B cell (primary cell): ENCODE data around the gene BMERB1. TPM values are rescaled to one million over a fixed set of nuclear protein-coding genes. Genes with fewer than 3 reads are reported as not detected.
"Not testable (repeated sequence)": the region's sequence is repeated elsewhere in the genome, so short reads cannot be mapped to it uniquely, and the experiment has no call there.

Experiments used
- ATAC-seq: fragments of 200-7000 bp; cut with Tn5 transposase; one replicate; pipeline ENCODE4 v1.10.0; 2021; ENCODE audit warnings: low read depth, mild to moderate bottlenecking, moderate number of reproducible peaks, moderate library complexity
- CTCF ChIA-PET: fragments of 350-600 bp; sonication (Branson Sonifier 250); formaldehyde crosslinking; loops from one replicate; lab custom pipeline; 2021; ENCODE audit warnings: antibody characterized with exemption, inconsistent platforms; lab: Charles Lee
- POLR2A ChIA-PET: fragments of 350-600 bp; sonication (Branson Sonifier 250); formaldehyde crosslinking; loops from one replicate; lab custom pipeline; 2021; ENCODE audit warnings: antibody characterized with exemption; lab: Charles Lee
- DNase-seq: peaks from one replicate; pipeline ENCODE4 v3.0.0; 2013
- H2AFZ ChIP-seq: 2 replicates; pipeline ENCODE4 v1.6.1; 2012; ENCODE audit warnings: mild to moderate bottlenecking, low read depth, low read length; ENCODE audit not compliant: insufficient read depth, poor library complexity, severe bottlenecking
- H3K27ac ChIP-seq, 2 donors: 1 replicate in 1 of 2; 2 replicates in 1 of 2; pipeline ENCODE4 v1.5.1; 2012 to 2013; ENCODE audit warnings: low read length in 2 of 2, mild to moderate bottlenecking in 2 of 2, moderate library complexity in 1 of 2
- H3K27me3 ChIP-seq, 4 experiments: fragments of 200-600 bp in 1 of 4; sonication (generic) in 1 of 4; replicated peaks in 1 of 4; 1 replicate in 2 of 4; 2 replicates in 2 of 4; pipeline versions ENCODE4 v1.6.1 to v1.7.0; 2013 to 2016; ENCODE audit warnings: low read length in 3 of 4, mild to moderate bottlenecking in 2 of 4, mixed read lengths in 1 of 4, moderate library complexity in 1 of 4; ENCODE audit not compliant: insufficient read depth in 4 of 4, control insufficient read depth in 3 of 4; ENCODE audit errors: control extremely low read depth in 1 of 4
- H3K36me3 ChIP-seq, 2 experiments: replicated peaks in 1 of 2; 1 replicate in 1 of 2; 2 replicates in 1 of 2; pipeline versions ENCODE4 v1.6.1 to v1.7.1; 2013; ENCODE audit warnings: low read length in 1 of 2; ENCODE audit not compliant: insufficient read depth in 2 of 2, control insufficient read depth in 1 of 2; ENCODE audit errors: control extremely low read depth in 1 of 2, extremely low read depth in 1 of 2
- H3K4me1 ChIP-seq, 2 donors: fragments of 200-600 bp in 1 of 2; sonication (generic) in 1 of 2; 1 replicate in 1 of 2; 2 replicates in 1 of 2; pipeline versions ENCODE4 v1.5.1 to v1.6.1; 2013 to 2017; ENCODE audit warnings: low read length in 2 of 2; ENCODE audit not compliant: control insufficient read depth in 2 of 2, insufficient read depth in 2 of 2
- H3K4me2 ChIP-seq: replicated peaks from 2 replicates; pipeline ENCODE3; 2012; ENCODE audit warnings: mild to moderate bottlenecking, low read depth, low read length; ENCODE audit not compliant: poor library complexity, severe bottlenecking
- H3K4me3 ChIP-seq, 5 experiments: fragments of 200-600 bp in 1 of 5; sonication (generic) in 1 of 5; 1 replicate in 3 of 5; 2 replicates in 2 of 5; pipeline versions ENCODE4 v1.5.1 to v1.7.0; 2011 to 2016; ENCODE audit warnings: low read length in 4 of 5, mild to moderate bottlenecking in 4 of 5, low read depth in 2 of 5, control low read depth in 1 of 5, moderate library complexity in 1 of 5; ENCODE audit not compliant: insufficient read depth in 1 of 5; ENCODE audit errors: control extremely low read depth in 1 of 5, extremely low read depth in 1 of 5
- H3K79me2 ChIP-seq: fragments of 200-600 bp; sonication (generic); one replicate; pipeline ENCODE4 v1.6.0; 2016; ENCODE audit warnings: low read length; ENCODE audit not compliant: control insufficient read depth, insufficient read depth
- H3K9ac ChIP-seq: fragments of 200-600 bp; sonication (generic); 2 replicates; pipeline ENCODE4 v1.6.1; 2017; ENCODE audit warnings: mild to moderate bottlenecking, low read length, moderate library complexity
- H3K9me3 ChIP-seq, 3 donors: one replicate each; pipeline versions ENCODE4 v1.6.1 to v1.7.1; 2013; ENCODE audit warnings: low read length in 2 of 3; ENCODE audit not compliant: control insufficient read depth in 2 of 3, insufficient read depth in 1 of 3; ENCODE audit errors: control extremely low read depth in 1 of 3
- H4K20me1 ChIP-seq: 2 replicates; pipeline ENCODE4 v1.6.0; 2012; ENCODE audit warnings: mild to moderate bottlenecking, low read length; ENCODE audit not compliant: insufficient read depth, control insufficient read depth, poor library complexity, severe bottlenecking
- H3K27ac Mint-ChIP-seq: one replicate; pipeline ENCODE4 v1.8.0; 2021; ENCODE audit warnings: mixed read lengths
- H3K27me3 Mint-ChIP-seq: one replicate; pipeline ENCODE4 v1.8.0; 2021; ENCODE audit warnings: mixed read lengths
- H3K4me1 Mint-ChIP-seq: one replicate; pipeline ENCODE4 v1.8.0; 2021; ENCODE audit warnings: mixed read lengths
- H3K4me3 Mint-ChIP-seq: one replicate; pipeline ENCODE4 v1.8.0; 2021; ENCODE audit warnings: mixed read lengths
- H3K9me3 Mint-ChIP-seq: one replicate; pipeline ENCODE4 v1.8.0; 2022; ENCODE audit warnings: mixed read lengths; ENCODE audit not compliant: insufficient read depth
- CTCF ChIP-seq: fragments of 200-600 bp; IDR thresholded peaks from one replicate; pipeline ENCODE4 v1.8.0; 2022; ENCODE audit warnings: antibody characterized with exemption, mild to moderate bottlenecking
- EZH2 ChIP-seq: IDR thresholded peaks from 2 replicates; pipeline ENCODE4 v1.6.1; 2012; ENCODE audit warnings: borderline replicate concordance, low read depth, mild to moderate bottlenecking, moderate library complexity, low read length; ENCODE audit not compliant: insufficient read depth, poor library complexity, severe bottlenecking
- WGBS: methylation state at CpG from one replicate; pipeline ENCODE4 v1.1.5; 2013; ENCODE audit warnings: missing lambda C conversion rate; ENCODE audit not compliant: insufficient coverage; 5-methylcytosine and 5-hydroxymethylcytosine counted together
- intact Hi-C: fragments of 100-400 bp; cut with micrococcal nuclease; formaldehyde crosslinking; loops from one replicate; pipeline ENCODE4 v1.10.0; 2022
- polyA plus RNA-seq: library from polyadenylated mRNA; depleted of rRNA; stranded (reverse); fragments of >200 nt; gene quantifications from 2 replicates; pipeline ENCODE4 v1.2.3, GENCODE V29; 2012
- total RNA-seq, 2 donors: library from RNA; stranded (reverse); fragments of 120-200 nt in 1 of 2; gene quantifications; 1 replicate in 1 of 2; 2 replicates in 1 of 2; pipeline versions ENCODE4 v1.2.3 to v1.2.4, GENCODE V29; 2013 to 2022

BMERB1 gene
- total and polyA plus RNA-seq, 2 donors (not counting 1 experiment from before 2014, with no cell fraction given): 2.2 to 11.2 TPM

- H3K79me2 ChIP-seq: no peaks in the 10 kb centered on the region
- peaks cover 0 to 3% (median under 1%) of the 10 kb centered on the region in 4 experiments for H3K27me3 ChIP-seq
- TF ChIP-seq CTCF (no peak), EZH2 (no peak)
- Mint-ChIP-seq H3K9me3 (peaks cover 6% of the 10 kb centered on the region), H3K27ac (no peak overlapping the region), H3K4me1 (peaks cover under 1% of the 10 kb centered on the region), H3K4me3 (no peak overlapping the region), H3K27me3 (peaks cover 1% of the 10 kb centered on the region)
- no peak overlapping the region for H3K4me2 ChIP-seq
- no peak overlapping the region for H2AFZ ChIP-seq
- H3K9me3 ChIP-seq: peaks cover 0 to 8% (median 7%) of the 10 kb centered on the region in 3 donors
- ChIA-PET CTCF (no interaction called here), POLR2A (interaction anchor here (0.6 kb wide), 1 partner anchor 32 kb away, joined by 7 read pairs; no protein-coding TSS in a partner anchor)
- intact Hi-C loops: no loop called here
- H3K4me3 ChIP-seq: no peak overlapping the region
- H3K27ac ChIP-seq: no peak overlapping the region
- H3K4me1 ChIP-seq: no peaks in the 10 kb centered on the region
- WGBS: 100% methylated on average over 3 of the region's 3 CpGs
- DNase-seq (no peak), ATAC-seq (no peak)
- no peak overlapping the region for H3K9ac ChIP-seq
- H3K36me3 ChIP-seq: no peaks in the 10 kb centered on the region
- no peaks in the 10 kb centered on the region for H4K20me1 ChIP-seq
These were observed 6.5 kb downstream of the BMERB1 start for GRCh38 chr16:15440852-15441251.

GRCh38 chr16:15442140-15442539 lies 7.8 kb downstream of the BMERB1 start:
- H3K79me2 ChIP-seq, ATAC-seq, H3K27ac Mint-ChIP-seq, H3K4me1 ChIP-seq, H3K27me3 Mint-ChIP-seq, POLR2A ChIA-PET, H3K9me3 ChIP-seq, H3K36me3 ChIP-seq, H3K9me3 Mint-ChIP-seq, H3K4me2 ChIP-seq, H3K4me3 Mint-ChIP-seq, intact Hi-C loops, H3K4me3 ChIP-seq, H3K4me1 Mint-ChIP-seq, H4K20me1 ChIP-seq, DNase-seq, H2AFZ ChIP-seq, H3K27ac ChIP-seq, H3K27me3 ChIP-seq, H3K9ac ChIP-seq: not testable (repeated sequence)
- WGBS: 96% methylated on average over 3 of the region's 5 CpGs
- CTCF ChIA-PET: interaction anchor here (1.1 kb wide), 1 partner anchor 13 kb away, joined by 3 read pairs; no protein-coding TSS in a partner anchor
